Measurements from ENCODE around the gene KLHL7.
"Not testable (repeated sequence)": the region's sequence is repeated elsewhere in the genome, so short reads cannot be mapped to it uniquely, and the experiment has no call there.

The KLHL7 gene

GRCh38 chr7:23183279-23184012 is 77.9 kb downstream of the KLHL7 start:
- no peak for DNase-seq

- no peak for DNase-seq
Measured at GRCh38 chr7:23184291-23184690, 78.7 kb downstream of the KLHL7 start.

- DNase-seq, result no peak
Measured at GRCh38 chr7:23184709-23185359, 79.2 kb downstream of the KLHL7 start.

DNA sequence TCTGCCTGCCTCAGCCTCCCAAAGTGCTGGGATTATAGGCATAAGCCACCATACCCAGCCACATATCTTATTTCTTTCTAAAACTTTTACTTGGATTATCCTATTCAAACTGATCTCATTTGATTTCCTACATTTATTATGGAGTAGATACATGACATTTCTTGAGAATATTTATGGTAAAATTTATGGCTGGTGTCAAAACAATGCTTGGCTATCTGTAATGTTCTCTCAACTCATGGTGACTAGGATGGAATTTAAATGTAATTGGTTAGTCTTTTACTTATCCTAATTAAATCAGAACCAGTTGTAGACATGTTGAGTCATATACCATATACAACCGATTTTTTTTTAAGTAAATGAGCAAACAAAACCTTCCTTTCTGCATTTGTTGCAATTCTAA is 80.4 kb downstream of the KLHL7 start:
- no peak for DNase-seq

GRCh38 chr7:23191022-23191421 is 85.4 kb downstream of the KLHL7 start:
- DNase-seq, result no peak

DNA sequence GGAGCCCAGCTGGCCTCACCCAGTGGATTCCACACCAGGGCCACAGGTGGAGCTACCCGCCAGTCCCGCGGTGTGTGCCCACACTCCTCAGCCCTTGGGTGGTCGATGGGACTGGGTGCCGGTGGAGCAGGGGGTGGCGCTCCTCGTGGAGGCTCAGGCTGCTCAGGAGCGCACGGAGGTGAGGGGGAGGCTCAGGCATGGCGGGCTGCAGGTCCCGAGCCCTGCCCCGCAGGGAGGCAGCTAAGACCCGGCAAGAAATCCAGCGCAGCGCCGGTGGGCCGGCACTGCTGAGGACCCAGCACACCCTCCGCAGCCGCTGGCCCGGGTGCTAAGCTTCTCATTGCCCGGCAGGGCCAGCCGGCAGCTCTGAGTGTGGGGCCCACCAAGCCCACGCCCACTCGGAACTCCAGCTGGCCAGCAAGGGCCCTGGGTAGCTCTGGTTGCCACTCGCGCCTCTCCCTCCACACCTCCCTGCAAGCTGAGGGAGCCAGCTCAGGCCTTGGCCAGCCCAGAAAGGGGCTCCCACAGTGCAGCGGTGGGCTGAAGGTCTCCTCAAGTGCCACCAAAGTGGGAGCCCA is 88.2 kb downstream of the KLHL7 start:
- DNase-seq, result not testable (repeated sequence)

- DNase-seq, result no peak
Measured at GRCh38 chr7:23196306-23196705, 90.7 kb downstream of the KLHL7 start.

DNA sequence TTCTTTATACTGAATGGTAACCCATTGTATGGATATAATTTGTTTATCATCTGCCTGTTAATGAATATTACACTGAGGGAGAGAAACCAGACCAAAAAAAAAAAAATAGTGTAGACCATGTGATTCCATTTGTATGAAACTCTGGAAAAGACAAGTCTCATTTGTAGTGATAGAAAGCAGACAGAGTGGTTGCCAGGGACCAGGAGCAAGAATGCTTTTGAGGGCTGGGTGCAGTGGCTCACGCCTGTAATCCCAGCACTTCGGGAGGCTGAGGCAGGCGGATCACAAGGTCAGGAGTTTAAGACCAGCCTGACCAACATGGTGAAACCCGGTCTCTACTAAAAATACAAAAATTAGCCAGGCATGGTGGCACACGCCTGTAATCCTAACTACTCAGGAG is 92.2 kb downstream of the KLHL7 start:
- not testable (repeated sequence) for DNase-seq

- no peak for DNase-seq
Measured at GRCh38 chr7:23200331-23200730, 94.7 kb downstream of the KLHL7 start.

DNA sequence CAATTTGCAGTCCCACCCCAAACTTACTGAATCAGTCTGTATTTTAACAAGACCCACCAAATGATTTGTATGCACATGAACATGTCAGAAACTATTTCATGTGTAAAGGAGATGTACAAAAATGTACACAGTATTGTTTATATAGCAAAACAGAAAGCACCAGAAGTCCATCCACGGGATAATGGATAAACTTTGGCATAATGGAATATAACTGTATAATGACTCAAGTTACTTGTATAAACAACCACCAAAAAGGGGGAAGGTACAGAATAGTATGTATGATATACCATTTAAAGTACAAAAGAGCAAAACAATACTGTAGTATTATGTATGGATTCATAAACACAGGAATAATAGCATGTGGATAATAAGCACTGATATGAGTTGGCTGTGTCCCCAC is 98.7 kb downstream of the KLHL7 start:
- DNase-seq, result no peak

DNA sequence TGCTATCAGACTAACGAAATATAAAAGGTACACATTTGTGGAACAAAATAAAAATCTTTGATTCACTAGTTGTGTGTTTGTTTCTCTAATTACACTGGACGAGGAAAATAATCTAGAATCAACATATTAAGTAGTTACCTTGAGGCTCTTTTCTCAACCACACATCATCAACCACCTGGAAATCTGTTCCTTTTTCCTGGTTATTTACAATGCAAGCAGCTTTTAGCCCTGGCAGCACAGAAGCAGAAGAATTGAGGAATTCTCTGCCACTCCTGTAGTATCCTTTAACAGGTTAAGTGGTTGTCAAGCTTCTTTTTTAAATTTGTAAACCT is 100.0 kb downstream of the KLHL7 start:
- no peak for DNase-seq

DNA sequence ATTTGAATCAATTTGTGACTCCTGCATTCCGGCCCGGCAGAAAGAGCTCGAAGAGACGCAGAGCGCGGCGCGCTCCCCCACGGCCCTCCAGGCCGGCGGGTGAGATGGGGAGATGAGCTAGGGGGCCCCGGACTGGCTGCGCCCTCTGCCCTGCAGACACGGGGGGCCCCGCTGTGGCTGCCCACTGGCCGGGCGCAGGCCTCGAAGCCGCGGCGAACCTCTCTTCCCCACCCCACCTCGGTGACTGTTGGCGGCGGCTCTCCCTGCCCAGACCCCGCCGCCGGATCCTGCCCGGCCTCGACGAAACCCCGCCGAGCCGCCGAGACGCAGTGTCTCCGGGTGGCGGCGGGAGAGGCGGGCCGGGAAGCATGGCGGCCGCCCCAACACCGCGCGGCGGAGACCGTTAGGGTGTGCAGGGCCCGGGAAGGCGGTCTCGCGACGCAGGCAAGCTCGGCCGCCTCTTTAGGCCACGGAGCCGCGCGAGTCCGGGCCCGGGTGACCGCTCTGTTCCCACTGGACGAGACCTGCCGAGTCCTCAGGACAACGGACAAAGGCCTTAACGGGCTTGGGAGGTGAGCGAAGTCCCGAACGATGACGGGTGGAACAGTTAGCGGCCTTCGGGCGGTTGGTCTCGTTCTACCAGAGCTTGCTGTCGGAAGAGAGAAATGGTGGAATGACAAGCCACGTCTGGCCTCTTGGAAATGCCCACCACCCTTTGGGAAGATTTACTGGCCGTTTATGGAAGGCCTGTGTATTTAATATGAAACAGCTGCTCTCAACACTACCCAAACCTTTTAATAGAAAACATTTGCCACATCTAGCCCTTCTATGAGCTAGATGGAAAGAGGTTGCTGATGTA is 100.6 kb downstream of the KLHL7 start:
- DNase-seq, result no peak

- DNase-seq, result no peak
Measured at GRCh38 chr7:23207021-23207420, 101.4 kb downstream of the KLHL7 start.

DNA sequence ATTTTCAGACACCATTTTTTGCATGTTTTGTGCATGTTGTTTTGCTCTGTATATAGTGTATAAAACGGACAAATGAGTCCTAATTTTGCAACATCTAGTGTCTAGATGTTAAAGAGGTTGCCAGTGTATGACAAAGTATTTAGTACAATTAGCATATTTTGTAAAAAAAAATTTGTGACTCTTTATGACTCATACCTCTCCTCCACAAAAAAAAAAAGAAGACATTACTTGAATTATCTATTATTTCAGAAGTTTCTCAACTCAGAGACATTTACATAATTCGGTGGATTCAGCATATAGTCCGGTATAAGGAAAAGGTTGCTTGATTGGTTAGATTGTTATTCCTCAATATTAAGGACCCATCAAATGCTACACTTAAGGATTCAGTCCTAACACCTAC is 102.3 kb downstream of the KLHL7 start:
- no peak for DNase-seq

DNA sequence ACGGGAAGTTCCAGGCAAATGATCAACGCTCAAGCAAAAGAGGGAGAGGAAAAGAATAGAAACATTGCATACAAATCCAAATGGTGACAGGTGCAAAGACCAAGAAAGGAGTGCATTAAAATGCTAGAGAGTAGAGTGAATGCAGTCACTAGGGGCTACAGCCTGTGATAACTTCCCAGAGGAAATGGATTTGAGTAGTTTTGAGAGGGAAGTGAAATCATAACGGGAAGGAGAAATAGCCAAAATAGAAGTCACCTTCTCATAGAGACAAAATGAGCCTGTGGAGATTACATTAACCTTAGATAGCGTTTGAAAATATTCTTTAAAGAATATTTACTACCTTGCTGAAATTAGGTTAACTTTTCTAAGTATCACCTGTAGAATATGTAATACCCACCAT is 102.7 kb downstream of the KLHL7 start:
- DNase-seq, result no peak

DNA sequence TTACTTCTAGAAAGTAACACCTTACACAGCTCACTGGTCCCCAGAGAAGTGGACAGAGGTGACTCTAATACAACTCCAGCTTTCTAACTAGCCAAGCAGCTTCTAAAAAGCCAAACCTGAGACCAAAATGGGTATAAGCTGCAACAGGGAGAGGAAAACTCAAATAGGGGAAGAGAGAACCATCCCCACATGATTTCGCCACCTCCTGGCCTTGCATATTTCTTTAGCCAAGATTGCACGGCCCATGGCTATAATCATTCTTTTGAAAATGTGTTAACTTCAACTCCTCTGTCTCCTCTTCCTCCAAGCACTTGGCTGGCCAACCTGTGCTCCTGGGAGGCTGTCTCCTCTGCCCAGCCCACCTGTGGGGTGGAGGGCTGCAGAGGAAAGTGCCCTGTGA is 104.9 kb downstream of the KLHL7 start:
- no peak for DNase-seq

DNA sequence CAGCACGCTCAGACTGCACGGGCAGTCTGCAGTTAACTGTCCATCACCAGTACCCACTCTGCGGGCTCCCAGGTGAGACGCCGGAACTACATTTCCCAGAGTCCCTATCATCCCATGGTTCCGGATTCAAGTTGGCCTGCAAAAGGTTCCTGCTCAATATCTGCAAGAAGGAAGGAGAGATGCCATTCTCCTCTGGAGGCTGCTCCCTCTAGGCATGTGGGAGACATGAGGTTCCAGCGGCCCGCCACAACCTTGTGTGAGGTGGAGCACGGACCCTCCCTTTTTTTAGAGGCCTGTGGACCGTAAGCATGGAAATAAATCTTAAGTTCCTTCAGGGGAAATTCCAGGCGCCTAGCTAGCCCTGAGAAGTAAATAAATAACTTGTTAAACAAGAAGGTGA is 106.0 kb downstream of the KLHL7 start:
- no peak for DNase-seq

- no peak for DNase-seq
Measured at GRCh38 chr7:23212395-23212794, 106.8 kb downstream of the KLHL7 start.

GRCh38 chr7:23212841-23213240 is 107.3 kb downstream of the KLHL7 start:
- DNase-seq, result no peak

DNA sequence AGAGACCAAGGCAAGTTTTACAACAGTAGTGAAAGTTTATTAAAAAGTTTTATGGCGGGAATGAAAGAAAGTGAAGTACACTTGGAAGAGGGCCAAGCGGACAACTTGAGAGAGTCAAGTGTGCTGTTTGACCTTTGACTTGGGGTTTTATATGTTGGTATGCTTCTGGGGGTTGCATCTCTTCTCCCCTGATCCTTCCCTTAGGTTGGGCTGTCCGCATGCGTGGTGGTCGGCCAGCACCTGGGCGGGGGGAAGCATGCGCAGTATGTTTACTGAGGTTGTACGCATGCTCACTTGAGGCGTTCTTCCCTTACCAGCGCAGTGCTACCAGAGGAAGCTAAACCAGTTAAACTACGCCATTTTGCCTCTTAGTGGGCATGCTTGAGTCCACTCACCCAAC is 108.2 kb downstream of the KLHL7 start:
- no peak for DNase-seq

- no peak for DNase-seq
Measured at GRCh38 chr7:23214423-23214822, 108.8 kb downstream of the KLHL7 start.

GRCh38 chr7:23214938-23215337 is 109.4 kb downstream of the KLHL7 start:
- DNase-seq, result no peak

- DNase-seq, result no peak
Measured at GRCh38 chr7:23216021-23216420, 110.4 kb downstream of the KLHL7 start.

GRCh38 chr7:23218196-23218595 is 112.6 kb downstream of the KLHL7 start:
- DNase-seq, result no peak

All from activated CD4-positive, alpha-beta T cell treated with anti-CD3 and anti-CD28 coated beads, Interleukin-2, amount 50 U/mL, for 1 hour (primary cell).